HG03378 (cell line): Measurements from ENCODE around the gene PHOSPHO2.
"Not testable (repeated sequence)": the region's sequence is repeated elsewhere in the genome, so short reads cannot be mapped to it uniquely, and the experiment has no call there.

Source experiments
- ATAC-seq: cut with Tn5 transposase; IDR thresholded peaks from one replicate; pipeline ENCODE4 v1.9.1; 2021; ENCODE audit warnings: mild to moderate bottlenecking, moderate library complexity; ENCODE audit not compliant: unreplicated experiment

Gene PHOSPHO2

GRCh38 chr2:169683425-169684134 lies 10.7 kb upstream of the PHOSPHO2 start:
- no peak for ATAC-seq

DNA sequence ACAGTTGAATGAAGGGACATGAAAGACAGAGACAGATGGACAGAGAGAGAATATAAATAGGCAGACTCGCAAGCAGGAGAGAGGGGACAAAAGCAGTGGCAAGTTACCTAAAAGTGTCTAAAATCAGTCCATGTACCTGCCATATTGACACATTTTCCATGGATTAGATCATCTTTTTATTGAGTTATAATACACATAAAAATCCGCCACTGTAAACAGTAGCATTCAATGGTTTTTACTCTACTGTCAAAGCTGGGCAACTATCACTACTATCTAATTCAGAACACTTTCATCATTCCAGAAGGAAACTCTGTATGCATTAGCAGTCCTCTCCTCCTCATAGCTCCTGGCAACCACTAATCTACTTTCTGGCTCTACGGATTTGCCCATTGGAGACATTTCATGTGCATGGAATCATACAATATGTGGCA lies 10.1 kb upstream of the PHOSPHO2 start:
- ATAC-seq = no peak

- ATAC-seq = not testable (repeated sequence)
Observed at GRCh38 chr2:169684712-169685111, 9.6 kb upstream of the PHOSPHO2 start.

- ATAC-seq = not testable (repeated sequence)
Observed at GRCh38 chr2:169686825-169687224, 7.4 kb upstream of the PHOSPHO2 start.

- not testable (repeated sequence) for ATAC-seq
Observed at GRCh38 chr2:169687943-169688342, 6.3 kb upstream of the PHOSPHO2 start.

- ATAC-seq = no peak
Observed at GRCh38 chr2:169690958-169691357, 3.3 kb upstream of the PHOSPHO2 start.

DNA sequence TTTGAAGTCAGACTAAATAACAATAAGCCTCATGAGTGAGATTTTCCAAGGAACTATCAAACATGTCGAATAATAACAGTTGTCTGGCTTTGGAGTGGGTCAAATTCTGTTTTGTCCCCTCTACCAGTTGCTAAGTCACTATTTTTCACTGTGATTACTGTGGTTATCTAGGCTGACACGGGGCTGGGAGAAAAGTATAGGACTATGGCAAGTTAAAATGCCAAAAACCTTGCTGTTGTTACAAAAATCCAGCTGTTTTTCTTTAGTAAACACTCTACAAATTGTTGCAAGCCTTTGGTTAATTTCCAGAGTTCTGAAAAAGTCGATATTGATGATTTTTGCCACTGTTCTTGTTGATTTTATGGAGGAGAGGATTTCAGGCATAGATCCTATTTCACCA lies 1.6 kb upstream of the PHOSPHO2 start:
- ATAC-seq = no peak

DNA sequence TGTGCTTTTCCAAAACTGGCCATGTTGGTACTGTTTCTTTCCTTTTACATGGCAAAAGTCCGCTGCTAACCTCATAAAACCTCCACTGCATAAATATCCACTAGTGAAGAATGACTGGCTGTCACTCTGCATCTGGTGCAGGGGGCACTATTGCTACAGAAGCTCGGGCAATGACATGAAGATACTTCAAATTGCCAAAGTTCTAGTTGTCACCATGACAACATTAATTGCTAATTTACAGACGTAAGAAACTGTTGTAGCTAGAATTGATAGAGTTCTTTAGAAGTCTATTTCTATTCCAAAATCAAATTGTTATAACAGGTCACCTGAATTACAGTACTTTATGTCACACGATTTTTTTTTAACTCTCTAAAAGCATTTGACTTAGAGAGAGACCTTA lies 909 bp upstream of the PHOSPHO2 start:
- ATAC-seq = no peak

DNA sequence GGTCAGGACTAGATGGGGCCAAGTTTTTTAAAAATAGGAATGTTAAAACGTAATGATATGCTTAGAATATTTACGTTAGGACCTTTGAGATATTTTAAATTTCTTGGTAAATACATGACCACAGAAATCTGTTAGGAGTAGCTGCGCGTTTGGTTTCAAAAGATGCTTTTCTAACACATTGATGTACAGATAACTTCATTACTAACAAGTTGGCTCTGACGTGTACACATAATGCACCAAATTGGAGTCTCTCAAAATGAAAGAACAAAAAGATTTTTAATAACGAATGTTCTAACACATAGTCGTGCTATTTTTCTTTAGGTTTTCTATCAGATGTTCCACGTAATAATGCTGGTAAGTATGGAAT lies 608 bp downstream of the PHOSPHO2 start:
- ATAC-seq = no peak

DNA sequence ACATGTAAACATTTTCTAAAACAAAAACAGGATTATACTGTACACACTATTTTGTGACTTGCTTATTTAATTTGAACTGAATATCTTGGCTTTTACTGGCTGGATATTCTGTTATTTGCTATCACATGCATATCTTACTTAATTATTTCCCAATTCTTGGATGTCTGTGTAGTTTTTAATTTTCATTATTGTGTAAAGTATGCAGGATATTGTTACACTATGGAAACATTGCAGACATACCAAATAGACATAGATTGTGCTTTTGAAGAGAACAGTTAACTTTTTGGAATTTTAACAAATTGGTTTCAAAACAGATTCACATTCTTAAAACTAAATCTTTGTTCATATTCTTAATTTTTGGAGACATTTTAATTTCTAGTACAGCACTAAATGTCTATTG lies 2.1 kb downstream of the PHOSPHO2 start:
- no peak for ATAC-seq

GRCh38 chr2:169699173-169699572 lies 4.9 kb downstream of the PHOSPHO2 start:
- ATAC-seq = not testable (repeated sequence)

- ATAC-seq = no peak
Observed at GRCh38 chr2:169702996-169703395, 8.7 kb downstream of the PHOSPHO2 start.

GRCh38 chr2:169704160-169704708 lies 10.0 kb downstream of the PHOSPHO2 start:
- ATAC-seq = no peak

DNA sequence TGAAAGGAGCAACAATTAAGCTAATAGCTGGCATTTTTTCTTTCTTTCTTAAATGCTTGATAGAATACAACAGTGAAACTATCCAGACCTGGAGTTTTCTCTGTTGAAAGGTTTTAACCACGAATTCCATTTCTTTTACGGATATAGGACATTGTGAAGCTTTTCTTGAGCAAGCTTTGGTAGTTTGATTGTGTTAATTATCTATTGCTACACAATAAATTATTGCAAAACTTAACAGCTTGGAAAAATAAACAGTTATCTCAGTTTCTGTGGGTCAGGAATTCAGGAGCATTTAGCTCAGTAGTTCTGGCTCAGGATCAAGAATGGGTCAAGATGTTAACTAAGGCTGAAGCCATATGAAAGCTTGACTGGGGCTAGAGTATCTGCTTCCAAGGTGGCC lies 11.7 kb downstream of the PHOSPHO2 start:
- no peak for ATAC-seq

GRCh38 chr2:169707626-169708025 lies 13.4 kb downstream of the PHOSPHO2 start:
- ATAC-seq = no peak

- ATAC-seq = no peak
Observed at GRCh38 chr2:169709331-169709730, 15.1 kb downstream of the PHOSPHO2 start.

- ATAC-seq = no peak
Observed at GRCh38 chr2:169709981-169710380, 15.7 kb downstream of the PHOSPHO2 start.

GRCh38 chr2:169711751-169712509 lies 17.7 kb downstream of the PHOSPHO2 start:
- ATAC-seq = no peak

GRCh38 chr2:169712791-169713227 lies 18.5 kb downstream of the PHOSPHO2 start:
- ATAC-seq = no peak

DNA sequence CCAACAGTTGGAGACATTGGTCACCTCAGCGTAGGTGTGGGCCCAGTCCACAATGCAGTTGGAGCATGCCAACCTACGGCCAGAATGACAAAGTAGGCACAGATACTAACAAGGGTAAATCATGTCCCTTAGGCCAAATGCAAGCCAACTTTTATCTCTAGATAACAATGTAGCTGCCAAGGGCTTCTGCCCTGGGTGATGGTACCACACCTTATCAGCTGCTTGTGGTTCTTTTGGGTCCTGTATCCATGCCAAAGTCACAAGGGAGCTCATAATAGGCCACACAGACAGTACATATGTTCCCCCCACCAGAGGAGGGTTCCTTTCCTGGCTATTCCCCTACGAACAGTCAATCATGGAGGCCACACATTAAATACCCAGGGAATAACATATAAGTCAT lies 19.1 kb downstream of the PHOSPHO2 start:
- ATAC-seq = no peak

DNA sequence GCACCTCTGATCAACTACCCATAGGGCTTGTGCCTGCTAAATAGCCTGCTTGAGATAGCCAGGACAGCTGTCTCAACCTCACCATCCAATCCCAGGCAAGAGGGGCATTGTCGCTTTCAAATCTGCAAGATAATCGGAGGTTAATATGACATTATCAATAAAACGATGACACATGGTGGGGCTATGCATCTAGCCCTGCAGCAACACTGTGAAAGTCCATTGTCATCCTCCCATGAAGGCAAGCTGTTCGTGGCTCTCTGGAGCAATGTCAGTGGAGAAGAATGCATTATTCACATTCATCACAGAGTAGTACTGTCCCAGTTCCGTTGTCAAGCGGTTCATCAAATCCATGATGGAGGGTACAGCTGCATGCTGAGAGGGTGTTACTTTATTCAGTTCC lies 20.4 kb downstream of the PHOSPHO2 start:
- ATAC-seq = no peak
